ENCODE results near the gene EREG.

EREG gene

GRCh38 chr4:74433541-74434172 lies 68.7 kb downstream of the EREG start:
- no peaks in the 10 kb centered on the region for H3K4me1 ChIP-seq (ENCODE audit: low read length)
- no peak overlapping the region for H2AFZ ChIP-seq (ENCODE audit: low read depth, low read length)
- H3K4me3 ChIP-seq (ENCODE audit: low read length): no peak overlapping the region
- no peak overlapping the region for H3K27ac ChIP-seq (ENCODE audit: low read length)
- H3K27me3 ChIP-seq (ENCODE audit: low read depth, low read length): no peaks in the 10 kb centered on the region
- H3K36me3 ChIP-seq (replicated peaks; ENCODE audit: low read depth, low read length): no peaks in the 10 kb centered on the region
- no peaks in the 10 kb centered on the region for H3K79me2 ChIP-seq (ENCODE audit: low read length)
- no peak overlapping the region for H3K9ac ChIP-seq (ENCODE audit: low read length)
- H3K4me2 ChIP-seq (ENCODE audit: low read length): no peak overlapping the region
- H3K9me3 ChIP-seq (ENCODE audit: insufficient read depth, low read length): no peaks in the 10 kb centered on the region
- TF ChIP-seq EZH2phosphoT487 (IDR thresholded peaks at IDR 0.05; ENCODE audit: low read depth): no peak
- TF ChIP-seq, protein P1, sequence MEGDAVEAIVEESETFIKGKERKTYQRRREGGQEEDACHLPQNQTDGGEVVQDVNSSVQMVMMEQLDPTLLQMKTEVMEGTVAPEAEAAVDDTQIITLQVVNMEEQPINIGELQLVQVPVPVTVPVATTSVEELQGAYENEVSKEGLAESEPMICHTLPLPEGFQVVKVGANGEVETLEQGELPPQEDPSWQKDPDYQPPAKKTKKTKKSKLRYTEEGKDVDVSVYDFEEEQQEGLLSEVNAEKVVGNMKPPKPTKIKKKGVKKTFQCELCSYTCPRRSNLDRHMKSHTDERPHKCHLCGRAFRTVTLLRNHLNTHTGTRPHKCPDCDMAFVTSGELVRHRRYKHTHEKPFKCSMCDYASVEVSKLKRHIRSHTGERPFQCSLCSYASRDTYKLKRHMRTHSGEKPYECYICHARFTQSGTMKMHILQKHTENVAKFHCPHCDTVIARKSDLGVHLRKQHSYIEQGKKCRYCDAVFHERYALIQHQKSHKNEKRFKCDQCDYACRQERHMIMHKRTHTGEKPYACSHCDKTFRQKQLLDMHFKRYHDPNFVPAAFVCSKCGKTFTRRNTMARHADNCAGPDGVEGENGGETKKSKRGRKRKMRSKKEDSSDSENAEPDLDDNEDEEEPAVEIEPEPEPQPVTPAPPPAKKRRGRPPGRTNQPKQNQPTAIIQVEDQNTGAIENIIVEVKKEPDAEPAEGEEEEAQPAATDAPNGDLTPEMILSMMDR (IDR thresholded peaks at IDR 0.05; ENCODE audit: low read depth, low read length): no peak
- H4K20me1 ChIP-seq (ENCODE audit: insufficient read depth, low read length): no peaks in the 10 kb centered on the region

GRCh38 chr4:74435296-74435695 lies 70.4 kb downstream of the EREG start:
- H3K27ac ChIP-seq (ENCODE audit: low read length): no peak overlapping the region
- no peak overlapping the region for H2AFZ ChIP-seq (ENCODE audit: low read depth, low read length)
- no peaks in the 10 kb centered on the region for H3K27me3 ChIP-seq (ENCODE audit: low read depth, low read length)
- H3K9me3 ChIP-seq (ENCODE audit: insufficient read depth, low read length): no peaks in the 10 kb centered on the region
- no peak overlapping the region for H3K4me3 ChIP-seq (ENCODE audit: low read length)
- H3K4me1 ChIP-seq (ENCODE audit: low read length): no peaks in the 10 kb centered on the region
- TF ChIP-seq EZH2phosphoT487 (IDR thresholded peaks at IDR 0.05; ENCODE audit: low read depth): no peak
- H3K79me2 ChIP-seq (ENCODE audit: low read length): no peaks in the 10 kb centered on the region
- H4K20me1 ChIP-seq (ENCODE audit: insufficient read depth, low read length): no peaks in the 10 kb centered on the region
- H3K4me2 ChIP-seq (ENCODE audit: low read length): no peak overlapping the region
- no peaks in the 10 kb centered on the region for H3K36me3 ChIP-seq (replicated peaks; ENCODE audit: low read depth, low read length)
- no peak overlapping the region for H3K9ac ChIP-seq (ENCODE audit: low read length)

- TF ChIP-seq, protein P1 (IDR thresholded peaks at IDR 0.05; ENCODE audit: low read depth, low read length): no peak
- no peak for TF ChIP-seq EZH2phosphoT487 (IDR thresholded peaks at IDR 0.05; ENCODE audit: low read depth)
- Histone ChIP-seq H3K9ac (ENCODE audit: low read length) (no peak overlapping the region), H3K4me2 (ENCODE audit: low read length) (no peak overlapping the region), H3K4me3 (ENCODE audit: low read length) (no peak overlapping the region), H3K36me3 (replicated peaks; ENCODE audit: low read depth, low read length) (no peaks in the 10 kb centered on the region), H2AFZ (ENCODE audit: low read depth, low read length) (no peak overlapping the region), H3K27ac (ENCODE audit: low read length) (no peak overlapping the region), H4K20me1 (ENCODE audit: insufficient read depth, low read length) (no peaks in the 10 kb centered on the region), H3K4me1 (ENCODE audit: low read length) (no peaks in the 10 kb centered on the region), H3K27me3 (ENCODE audit: low read depth, low read length) (no peaks in the 10 kb centered on the region), H3K79me2 (ENCODE audit: low read length) (no peaks in the 10 kb centered on the region), H3K9me3 (ENCODE audit: insufficient read depth, low read length) (no peaks in the 10 kb centered on the region)
Observed at GRCh38 chr4:74437866-74438265, 72.9 kb downstream of the EREG start.
